ENCODE data around the gene CENPW. TPM values are rescaled to one million over a fixed set of nuclear protein-coding genes. Genes with fewer than 3 reads are reported as not detected.

The CENPW gene
- total RNA-seq, 1 experiment from 2014 or later: 82.3 TPM

DNA sequence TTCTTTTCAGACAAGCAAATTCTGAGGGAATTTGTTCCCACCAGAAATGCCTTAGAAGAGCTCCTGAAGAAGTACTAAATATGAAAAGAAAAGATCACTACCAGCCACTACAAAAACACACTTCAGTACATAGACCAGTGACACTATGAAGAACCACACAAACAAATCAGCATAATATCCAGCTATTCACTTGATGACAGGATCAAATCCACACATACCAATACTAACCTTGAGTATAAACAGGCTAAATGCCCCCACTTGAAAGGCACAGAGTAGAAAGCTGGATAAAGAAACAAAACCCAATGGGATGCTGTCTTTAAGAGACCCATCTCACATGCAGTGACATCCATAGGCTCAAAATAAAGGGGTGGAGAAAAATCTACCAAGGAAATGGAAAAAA, 43.3 kb downstream of the CENPW start:
- no peak for TF ChIP-seq CTCF (conservative IDR thresholded peaks at IDR 0.05)
- H3T11ph ChIP-seq (ENCODE audit: low read length): no peak overlapping the region
- no peaks in the 10 kb centered on the region for H3K79me2 ChIP-seq (ENCODE audit: insufficient read depth, low read length)
- H4K91ac ChIP-seq (ENCODE audit: insufficient read length, low read depth, low read length): no peak overlapping the region
- no peak overlapping the region for H3K27ac ChIP-seq (ENCODE audit: insufficient read length, low read depth, low read length)
- H3K4me2 ChIP-seq (ENCODE audit: insufficient read depth, insufficient read length, low read length): no peak overlapping the region
- no peaks in the 10 kb centered on the region for H3K23me2 ChIP-seq (ENCODE audit: insufficient read length, low read depth, low read length, poor library complexity, severe bottlenecking)
- no peak overlapping the region for H3K4ac ChIP-seq (ENCODE audit: low read depth, low read length)
- H3K4me3 Mint-ChIP-seq: no peak overlapping the region
- H3K27me3 ChIP-seq (ENCODE audit: insufficient read depth, low read length): no peaks in the 10 kb centered on the region
- H3K56ac ChIP-seq (ENCODE audit: insufficient read length, low read depth, low read length): no peak overlapping the region
- peaks cover 13% of the 10 kb centered on the region for H3K9me3 ChIP-seq (ENCODE audit: control insufficient read depth, low read depth, low read length)
- H2BK12ac ChIP-seq (ENCODE audit: insufficient read length, low read depth, low read length): no peak overlapping the region
- H2BK5ac ChIP-seq (ENCODE audit: insufficient read length, low read length): no peak overlapping the region
- no peaks in the 10 kb centered on the region for H3K4me1 ChIP-seq (ENCODE audit: insufficient read depth, low read length)
- no peak overlapping the region for H2BK20ac ChIP-seq (ENCODE audit: low read depth, low read length, poor library complexity, severe bottlenecking)
- peaks cover 38 to 41% of the 10 kb centered on the region in 2 experiments for H3K9me3 Mint-ChIP-seq
- H3K79me1 ChIP-seq (ENCODE audit: insufficient read depth, low read depth, low read length, poor library complexity, severe bottlenecking): no peaks in the 10 kb centered on the region
- no peaks in the 10 kb centered on the region for H3K4me1 Mint-ChIP-seq
- H3K23ac ChIP-seq (ENCODE audit: insufficient read length, low read depth, low read length): no peak overlapping the region
- no peak for DNase-seq
- no peak overlapping the region for H3K18ac ChIP-seq (ENCODE audit: insufficient read length, low read depth, low read length)
- H3K14ac ChIP-seq (ENCODE audit: insufficient read depth, low read length): no peak overlapping the region
- no peak overlapping the region for H2BK120ac ChIP-seq (ENCODE audit: low read depth, low read length, poor library complexity, severe bottlenecking)
- H3K36me3 Mint-ChIP-seq (ENCODE audit: insufficient read depth in 1 of 3, low read depth in 3 of 3): peaks cover 13 to 38% (median 34%) of the 10 kb centered on the region in 3 experiments
- no peak overlapping the region for H2AK5ac ChIP-seq (ENCODE audit: insufficient read length, low read length)
- no peak overlapping the region for H3K9ac ChIP-seq (ENCODE audit: extremely low read depth, insufficient read length, low read length)
- H2BK15ac ChIP-seq (ENCODE audit: low read depth, low read length): no peak overlapping the region
- no peaks in the 10 kb centered on the region; the same call in 1 of the 2 replicates for H3K27me3 Mint-ChIP-seq (ENCODE audit: low read depth)
- no peak overlapping the region for H4K8ac ChIP-seq (replicated peaks; ENCODE audit: insufficient read length, low read depth, low read length)
- H4K20me1 ChIP-seq (ENCODE audit: control insufficient read depth, insufficient read depth, insufficient read length): no peaks in the 10 kb centered on the region
- H2AFZ ChIP-seq (ENCODE audit: low read length): no peak overlapping the region
- H3K27ac Mint-ChIP-seq: no peak overlapping the region
- H4K5ac ChIP-seq (ENCODE audit: insufficient read length, low read depth, low read length): no peak overlapping the region
